Astrocyte (in vitro differentiated cells and primary cell): Measurements from ENCODE around the gene METTL18.

Experiments
- EZH2 ChIP-seq: IDR thresholded peaks from 2 replicates; pipeline ENCODE4 v1.6.1; 2012; ENCODE audit warnings: mild to moderate bottlenecking, low read length, inconsistent platforms; ENCODE audit not compliant: insufficient read depth
- TF ChIP-seq, protein P1 (sequence below): IDR thresholded peaks from 2 replicates; pipeline ENCODE4 v1.5.1; 2011; ENCODE audit warnings: low read depth, mild to moderate bottlenecking, inconsistent platforms, low read length, moderate library complexity; ENCODE audit not compliant: insufficient read depth

DNA sequence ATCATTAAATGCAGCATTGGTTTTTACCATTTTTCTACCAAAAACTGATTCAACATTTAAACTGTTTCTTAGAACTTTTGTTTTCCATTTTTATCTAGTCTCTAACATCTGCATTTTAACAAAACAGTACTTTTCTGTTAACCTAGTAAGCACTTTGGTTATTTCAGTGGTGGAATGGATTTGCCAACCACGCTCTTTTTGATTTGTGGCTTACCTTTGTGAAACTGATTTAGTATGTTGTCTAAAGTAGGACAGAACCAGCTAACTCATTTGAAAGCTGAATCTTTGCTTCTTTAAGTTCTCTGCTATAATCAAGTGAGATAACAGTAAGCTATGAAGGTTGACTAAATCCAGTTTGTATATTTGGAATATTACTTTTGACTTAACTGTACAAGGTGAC, 41.5 kb upstream of the METTL18 start:
- TF ChIP-seq, protein P1, sequence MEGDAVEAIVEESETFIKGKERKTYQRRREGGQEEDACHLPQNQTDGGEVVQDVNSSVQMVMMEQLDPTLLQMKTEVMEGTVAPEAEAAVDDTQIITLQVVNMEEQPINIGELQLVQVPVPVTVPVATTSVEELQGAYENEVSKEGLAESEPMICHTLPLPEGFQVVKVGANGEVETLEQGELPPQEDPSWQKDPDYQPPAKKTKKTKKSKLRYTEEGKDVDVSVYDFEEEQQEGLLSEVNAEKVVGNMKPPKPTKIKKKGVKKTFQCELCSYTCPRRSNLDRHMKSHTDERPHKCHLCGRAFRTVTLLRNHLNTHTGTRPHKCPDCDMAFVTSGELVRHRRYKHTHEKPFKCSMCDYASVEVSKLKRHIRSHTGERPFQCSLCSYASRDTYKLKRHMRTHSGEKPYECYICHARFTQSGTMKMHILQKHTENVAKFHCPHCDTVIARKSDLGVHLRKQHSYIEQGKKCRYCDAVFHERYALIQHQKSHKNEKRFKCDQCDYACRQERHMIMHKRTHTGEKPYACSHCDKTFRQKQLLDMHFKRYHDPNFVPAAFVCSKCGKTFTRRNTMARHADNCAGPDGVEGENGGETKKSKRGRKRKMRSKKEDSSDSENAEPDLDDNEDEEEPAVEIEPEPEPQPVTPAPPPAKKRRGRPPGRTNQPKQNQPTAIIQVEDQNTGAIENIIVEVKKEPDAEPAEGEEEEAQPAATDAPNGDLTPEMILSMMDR, result no peak
- no peak for TF ChIP-seq EZH2
